Umbilical cord (tissue), 2 donors: Measurements from ENCODE around the gene RNF145. TPM values are rescaled to one million over a fixed set of nuclear protein-coding genes. Genes with fewer than 3 reads are reported as not detected.
"Not testable (repeated sequence)": the region's sequence is repeated elsewhere in the genome, so short reads cannot be mapped to it uniquely, and the experiment has no call there.

Source experiments
- DNase-seq: peaks from one replicate; pipeline ENCODE4 v3.0.0-alpha.2; 2015; ENCODE audit warnings: low spot score
- total RNA-seq: library from RNA; depleted of rRNA; stranded (reverse); fragments of >200 nt; gene quantifications from one replicate; pipeline ENCODE4 v1.2.3, GENCODE V29; 2014; ENCODE audit warnings: low replicate concordance; ENCODE audit not compliant: insufficient read depth

The RNF145 gene
- 57.5 TPM for total RNA-seq

- DNase-seq: peak; percentile 86
Measured at GRCh38 chr5:159209438-159210209, at the start of gene RNF145. Gene RNF145, minus strand, starts transcription at chr5:159209553. Its CDS starts 5,936 bp downstream, at chr5:159203617.

- DNase-seq: no peak
Measured at GRCh38 chr5:159258361-159258760, 49.0 kb upstream of the RNF145 start.

GRCh38 chr5:159257629-159258283 lies 48.4 kb upstream of the RNF145 start:
- DNase-seq: no peak

GRCh38 chr5:159257007-159257406 lies 47.7 kb upstream of the RNF145 start:
- no peak for DNase-seq

GRCh38 chr5:159252195-159252594 lies 42.8 kb upstream of the RNF145 start:
- no peak for DNase-seq

- DNase-seq: no peak
Measured at GRCh38 chr5:159249158-159249557, 39.8 kb upstream of the RNF145 start.

- no peak for DNase-seq
Measured at GRCh38 chr5:159244890-159245289, 35.5 kb upstream of the RNF145 start.

- DNase-seq: no peak
Measured at GRCh38 chr5:159244163-159244562, 34.8 kb upstream of the RNF145 start.

GRCh38 chr5:159243385-159243784 lies 34.0 kb upstream of the RNF145 start:
- no peak for DNase-seq

- no peak for DNase-seq
Measured at GRCh38 chr5:159242656-159243055, 33.3 kb upstream of the RNF145 start.

GRCh38 chr5:159241946-159242552 lies 32.7 kb upstream of the RNF145 start:
- no peak for DNase-seq

GRCh38 chr5:159240301-159240870 lies 31.0 kb upstream of the RNF145 start:
- DNase-seq: no peak

GRCh38 chr5:159235871-159236520 lies 26.6 kb upstream of the RNF145 start:
- DNase-seq: not testable (repeated sequence)

- DNase-seq: no peak
Measured at GRCh38 chr5:159231167-159231566, 21.8 kb upstream of the RNF145 start.

GRCh38 chr5:159230657-159231056 lies 21.3 kb upstream of the RNF145 start:
- no peak for DNase-seq

- DNase-seq: not testable (repeated sequence)
Measured at GRCh38 chr5:159228097-159228496, 18.7 kb upstream of the RNF145 start.

- no peak for DNase-seq
Measured at GRCh38 chr5:159227452-159227851, 18.1 kb upstream of the RNF145 start.

GRCh38 chr5:159226451-159226850 lies 17.1 kb upstream of the RNF145 start:
- DNase-seq: no peak

GRCh38 chr5:159224471-159224870 lies 15.1 kb upstream of the RNF145 start:
- no peak for DNase-seq

- DNase-seq: no peak
Measured at GRCh38 chr5:159223469-159223868, 14.1 kb upstream of the RNF145 start.

- DNase-seq: no peak
Measured at GRCh38 chr5:159220206-159220605, 10.9 kb upstream of the RNF145 start.

- DNase-seq: no peak
Measured at GRCh38 chr5:159218595-159219023, 9.3 kb upstream of the RNF145 start.
